Smooth muscle cell (in vitro differentiated cells): ENCODE measurements around the gene RASGRP3. TPM values are rescaled to one million over a fixed set of nuclear protein-coding genes. Genes with fewer than 3 reads are reported as not detected.

Source experiments
- DNase-seq: peaks from one replicate; lab custom pipeline; 2025; ENCODE audit not compliant: unreplicated experiment; lab: John Stamatoyannopoulos, UW
- H2AFZ ChIP-seq: fragments of 200-600 bp; sonication (generic); 2 replicates; pipeline ENCODE4 v1.6.0; 2016; ENCODE audit warnings: antibody characterized with exemption, low read depth, mild to moderate bottlenecking
- H3F3A ChIP-seq: fragments of 200-600 bp; sonication (generic); 2 replicates; pipeline ENCODE4 v1.6.0; 2017; ENCODE audit warnings: antibody characterized with exemption, low read depth
- H3K27ac ChIP-seq: fragments of 200-600 bp; sonication (generic); 2 replicates; pipeline ENCODE4 v1.5.1; 2016; ENCODE audit warnings: low read depth, mild to moderate bottlenecking
- H3K27me3 ChIP-seq: fragments of 200-600 bp; sonication (generic); 2 replicates; pipeline ENCODE4 v1.6.1; 2016; ENCODE audit warnings: low read depth, mild to moderate bottlenecking
- H3K36me3 ChIP-seq: fragments of 200-600 bp; sonication (generic); 2 replicates; pipeline ENCODE4 v1.5.1; 2016; ENCODE audit warnings: low read depth
- H3K4me1 ChIP-seq: fragments of 200-600 bp; sonication (generic); 2 replicates; pipeline ENCODE4 v1.5.1; 2016; ENCODE audit warnings: low read depth
- H3K4me2 ChIP-seq: fragments of 200-600 bp; sonication (generic); 2 replicates; pipeline ENCODE4 v1.6.0; 2016; ENCODE audit warnings: mild to moderate bottlenecking
- H3K4me3 ChIP-seq: fragments of 200-600 bp; sonication (generic); 2 replicates; pipeline ENCODE4 v1.5.1; 2016; ENCODE audit warnings: mild to moderate bottlenecking
- H3K79me2 ChIP-seq: fragments of 200-600 bp; sonication (generic); 2 replicates; pipeline ENCODE4 v1.6.0; 2016; ENCODE audit warnings: low read depth, mild to moderate bottlenecking
- H3K9ac ChIP-seq: fragments of 200-600 bp; sonication (generic); 2 replicates; pipeline ENCODE4 v1.6.0; 2016; ENCODE audit warnings: low read depth
- H3K9me3 ChIP-seq: fragments of 200-600 bp; sonication (generic); replicated peaks from 2 replicates; pipeline ENCODE4 v1.5.1; 2016; ENCODE audit warnings: low read depth
- H4K20me1 ChIP-seq: fragments of 200-600 bp; sonication (generic); 2 replicates; pipeline ENCODE4 v1.6.0; 2016; ENCODE audit warnings: low read depth
- WGBS: methylation state at CpG from one replicate; pipeline ENCODE4 v1.1.7; 2016; ENCODE audit warnings: low lambda C conversion rate; 5-methylcytosine and 5-hydroxymethylcytosine counted together
- polyA plus RNA-seq: library from polyadenylated mRNA; unstranded; fragments of >200 nt; fragmentation: Nextera tagmentation; extraction: Ambion mirVana; gene quantifications from 2 replicates; pipeline ENCODE4 v1.2.1, GENCODE V29; 2016
- total RNA-seq: library from RNA; depleted of rRNA; stranded (reverse); fragments of >200 nt; gene quantifications from 2 replicates; pipeline ENCODE4 v1.2.3, GENCODE V29; 2014
- TF ChIP-seq, protein P1 (sequence below): fragments of 200-600 bp; sonication (generic); IDR thresholded peaks from 2 replicates; pipeline ENCODE4 v1.5.1; 2017; ENCODE audit warnings: borderline replicate concordance, mild to moderate bottlenecking, antibody characterized with exemption; ENCODE audit not compliant: insufficient read depth, poor library complexity, severe bottlenecking

Gene RASGRP3
- total and polyA plus RNA-seq, 2 experiments from 2014 or later, result 0.10 to 0.31 TPM

DNA sequence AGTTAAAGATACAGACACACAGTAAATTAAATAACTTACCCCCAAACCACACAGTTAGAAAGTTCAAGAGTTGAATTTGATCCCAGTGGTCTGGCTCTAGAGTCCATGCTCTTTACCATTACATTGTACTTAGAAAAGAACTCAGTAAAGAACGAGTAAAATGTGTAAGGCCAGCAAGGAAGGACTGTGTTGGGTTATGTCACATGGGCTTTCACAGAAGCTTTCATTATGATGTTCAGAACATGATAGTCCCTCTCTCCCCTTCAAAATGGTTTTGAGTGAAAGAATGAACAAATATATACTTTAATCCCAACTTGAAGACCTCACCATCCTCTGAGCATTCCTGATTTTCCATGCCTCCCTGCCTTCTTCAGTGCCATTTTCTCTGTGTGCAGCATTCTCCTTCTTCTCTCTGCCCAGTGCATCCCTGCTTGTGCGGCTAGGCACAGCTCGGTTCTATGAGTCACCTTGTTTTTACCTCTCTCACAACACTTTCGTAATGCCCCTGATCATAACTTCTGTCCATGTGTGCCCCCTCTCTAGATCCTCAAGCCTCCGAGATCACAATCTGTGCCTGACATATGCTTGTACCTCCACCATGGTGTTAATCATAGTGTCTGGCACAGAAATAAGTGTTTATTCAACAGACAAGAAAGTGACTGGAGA lies 22.0 kb downstream of the RASGRP3 start:
- Histone ChIP-seq H3K4me2 (no peak overlapping the region), H3K4me3 (no peak overlapping the region), H2AFZ (no peak overlapping the region), H3K27ac (no peak overlapping the region), H3F3A (no peaks in the 10 kb centered on the region), H3K4me1 (no peaks in the 10 kb centered on the region), H3K79me2 (no peaks in the 10 kb centered on the region), H3K36me3 (no peaks in the 10 kb centered on the region), H3K27me3 (no peaks in the 10 kb centered on the region), H3K9me3 (no peaks in the 10 kb centered on the region), H4K20me1 (no peaks in the 10 kb centered on the region), H3K9ac (no peak overlapping the region)
- DNase-seq, result no peak
- 87% methylated on average over 5 of the region's 5 CpGs for WGBS
- TF ChIP-seq, protein P1, sequence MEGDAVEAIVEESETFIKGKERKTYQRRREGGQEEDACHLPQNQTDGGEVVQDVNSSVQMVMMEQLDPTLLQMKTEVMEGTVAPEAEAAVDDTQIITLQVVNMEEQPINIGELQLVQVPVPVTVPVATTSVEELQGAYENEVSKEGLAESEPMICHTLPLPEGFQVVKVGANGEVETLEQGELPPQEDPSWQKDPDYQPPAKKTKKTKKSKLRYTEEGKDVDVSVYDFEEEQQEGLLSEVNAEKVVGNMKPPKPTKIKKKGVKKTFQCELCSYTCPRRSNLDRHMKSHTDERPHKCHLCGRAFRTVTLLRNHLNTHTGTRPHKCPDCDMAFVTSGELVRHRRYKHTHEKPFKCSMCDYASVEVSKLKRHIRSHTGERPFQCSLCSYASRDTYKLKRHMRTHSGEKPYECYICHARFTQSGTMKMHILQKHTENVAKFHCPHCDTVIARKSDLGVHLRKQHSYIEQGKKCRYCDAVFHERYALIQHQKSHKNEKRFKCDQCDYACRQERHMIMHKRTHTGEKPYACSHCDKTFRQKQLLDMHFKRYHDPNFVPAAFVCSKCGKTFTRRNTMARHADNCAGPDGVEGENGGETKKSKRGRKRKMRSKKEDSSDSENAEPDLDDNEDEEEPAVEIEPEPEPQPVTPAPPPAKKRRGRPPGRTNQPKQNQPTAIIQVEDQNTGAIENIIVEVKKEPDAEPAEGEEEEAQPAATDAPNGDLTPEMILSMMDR, result no peak

DNA sequence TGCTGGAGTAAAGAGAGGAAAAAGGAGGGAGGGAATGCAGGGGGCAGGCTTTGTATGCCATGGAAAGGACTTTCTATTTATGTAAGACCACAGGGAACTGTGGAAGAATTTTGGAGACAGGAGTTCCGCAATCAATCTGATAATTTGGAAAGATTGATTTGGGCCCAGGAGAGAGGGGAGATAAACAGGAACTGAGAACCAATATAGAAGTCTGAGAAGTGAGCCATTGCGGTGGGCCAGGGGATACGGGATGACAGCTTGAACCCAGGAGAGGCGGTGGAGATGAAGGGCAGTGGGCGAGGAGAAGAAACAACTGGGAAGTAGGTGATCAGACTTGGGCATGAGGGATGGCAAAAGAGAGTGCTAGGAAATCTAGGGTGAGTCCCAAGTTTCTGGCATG lies 23.7 kb downstream of the RASGRP3 start:
- Histone ChIP-seq H4K20me1 (no peaks in the 10 kb centered on the region), H2AFZ (no peak overlapping the region), H3K9ac (no peak overlapping the region), H3K9me3 (no peaks in the 10 kb centered on the region), H3K27ac (no peak overlapping the region), H3K4me3 (no peak overlapping the region), H3K4me2 (no peak overlapping the region), H3K4me1 (peaks cover 4% of the 10 kb centered on the region), H3F3A (no peaks in the 10 kb centered on the region), H3K79me2 (no peaks in the 10 kb centered on the region), H3K36me3 (no peaks in the 10 kb centered on the region), H3K27me3 (no peaks in the 10 kb centered on the region)
- TF ChIP-seq, protein P1, result no peak
- DNase-seq, result no peak
- 99% methylated on average over 5 of the region's 5 CpGs for WGBS

DNA sequence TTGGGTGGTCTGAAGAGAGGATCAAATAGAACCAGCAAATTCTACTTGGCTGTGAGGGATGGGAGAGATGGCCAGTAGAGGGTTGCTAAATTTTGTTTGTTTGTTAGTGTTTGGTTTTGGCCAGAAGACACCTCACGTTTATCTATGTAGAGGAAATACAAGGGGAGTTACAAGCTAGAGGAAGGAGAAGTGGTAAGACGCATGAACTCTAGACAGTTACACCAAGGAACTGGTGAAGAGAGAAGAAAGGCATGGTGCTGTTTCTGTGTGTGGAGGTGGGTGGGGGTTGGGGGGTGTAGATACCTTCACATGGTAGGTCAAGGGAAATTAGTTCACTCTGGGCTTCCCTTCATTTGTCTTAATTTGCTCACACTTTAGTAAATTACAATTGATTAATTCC lies 25.6 kb downstream of the RASGRP3 start:
- whole genome bisulfite sequencing, result 87% methylated on average over 2 of the region's 2 CpGs
- H3K27ac ChIP-seq, result no peak overlapping the region
- no peak overlapping the region for H3K4me3 ChIP-seq
- no peaks in the 10 kb centered on the region for H3K36me3 ChIP-seq
- no peaks in the 10 kb centered on the region for H3K27me3 ChIP-seq
- H3K9ac ChIP-seq, result no peak overlapping the region
- H3F3A ChIP-seq, result no peaks in the 10 kb centered on the region
- no peak overlapping the region for H2AFZ ChIP-seq
- TF ChIP-seq, protein P1, result no peak
- H3K9me3 ChIP-seq, result no peaks in the 10 kb centered on the region
- H3K4me1 ChIP-seq, result peaks cover 4% of the 10 kb centered on the region
- H3K79me2 ChIP-seq, result no peaks in the 10 kb centered on the region
- no peak for DNase-seq
- no peak overlapping the region for H3K4me2 ChIP-seq
- H4K20me1 ChIP-seq, result no peaks in the 10 kb centered on the region

DNA sequence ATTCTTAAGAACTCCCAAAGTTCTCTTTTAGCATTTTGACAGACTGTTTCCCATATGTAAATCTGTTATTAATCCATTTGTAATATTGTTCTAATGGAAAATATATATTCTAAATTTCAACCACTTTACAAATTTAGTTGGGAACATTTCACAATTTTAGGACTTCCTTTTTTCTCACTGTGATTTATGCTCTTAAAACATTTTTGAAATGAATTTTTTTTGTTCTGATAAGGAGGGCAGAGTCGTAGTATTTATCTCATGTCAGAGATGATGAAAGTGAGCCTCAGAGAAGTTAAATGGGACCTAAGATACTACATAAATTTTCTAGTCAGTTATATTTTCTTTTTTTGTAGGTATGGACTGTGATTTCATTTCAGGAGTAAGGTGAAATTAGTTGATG lies 26.6 kb downstream of the RASGRP3 start:
- TF ChIP-seq, protein P1, result no peak
- WGBS, result 74% methylated on average over 1 of the region's 1 CpG
- Histone ChIP-seq H3K27me3 (no peaks in the 10 kb centered on the region), H4K20me1 (no peaks in the 10 kb centered on the region), H3K9ac (no peak overlapping the region), H3K79me2 (no peaks in the 10 kb centered on the region), H3K4me3 (no peak overlapping the region), H3K4me1 (peaks cover 4% of the 10 kb centered on the region), H3K4me2 (no peak overlapping the region), H3K27ac (no peak overlapping the region), H3K36me3 (no peaks in the 10 kb centered on the region), H3K9me3 (no peaks in the 10 kb centered on the region), H2AFZ (no peak overlapping the region), H3F3A (no peaks in the 10 kb centered on the region)
- no peak for DNase-seq
